HepG2 (cell line): Measurements from ENCODE around the gene STRBP. TPM values are rescaled to one million over a fixed set of nuclear protein-coding genes. Genes with fewer than 3 reads are reported as not detected.

Experiments used
- CCAR2 ChIP-seq: fragments of 200-400 bp; formaldehyde crosslinking; optimal IDR thresholded peaks from 2 replicates; pipeline ENCODE3; 2018; ENCODE audit warnings: low read depth, mild to moderate bottlenecking, low read length, moderate library complexity
- CEBPB ChIP-seq: IDR thresholded peaks from 2 replicates; pipeline ENCODE4 v1.6.1; 2011; ENCODE audit warnings: low read depth, low read length, improper control_type of control experiment, borderline replicate concordance
- FIP1L1 ChIP-seq: fragments of 200-400 bp; formaldehyde crosslinking; IDR thresholded peaks from 2 replicates; pipeline ENCODE4 v1.6.1; 2018; ENCODE audit warnings: low read depth, mild to moderate bottlenecking, low read length, moderate library complexity, borderline replicate concordance; ENCODE audit not compliant: insufficient read depth
- IRF1 ChIP-seq: sonication (generic); formaldehyde crosslinking; IDR thresholded peaks from 2 replicates; pipeline ENCODE4 v1.4.0; 2020; ENCODE audit warnings: low read depth, mild to moderate bottlenecking, missing genetic modification reagents
- MZF1 ChIP-seq: sonication (generic); formaldehyde crosslinking; IDR thresholded peaks from 2 replicates; pipeline ENCODE4 v1.8.1; 2023; ENCODE audit warnings: mild to moderate bottlenecking, missing genetic modification reagents, borderline replicate concordance
- NCOR1 ChIP-seq: fragments of 200-600 bp; sonication (generic); IDR thresholded peaks from 2 replicates; pipeline ENCODE4 v1.7.0; 2017; ENCODE audit warnings: antibody characterized with exemption, low read length, borderline replicate concordance
- SOX13 ChIP-seq, 3 experiments: fragments of 450-650 bp in 1 of 3; sonication (generic) in 1 of 3; formaldehyde crosslinking in 1 of 3; IDR thresholded peaks in 2 of 3; conservative IDR thresholded peaks in 1 of 3; 2 replicates each; pipeline versions ENCODE4 v1.5.0 to v1.6.1; 2016 to 2020; ENCODE audit warnings: antibody characterized with exemption in 1 of 3, mild to moderate bottlenecking in 1 of 3, missing compliant biosample characterization in 1 of 3, missing genetic modification reagents in 1 of 3, moderate library complexity in 1 of 3
- TBX2 ChIP-seq: sonication (generic); formaldehyde crosslinking; IDR thresholded peaks from 2 replicates; pipeline ENCODE4 v1.5.0; 2020; ENCODE audit warnings: missing genetic modification reagents, mild to moderate bottlenecking, borderline replicate concordance
- ZNF432 ChIP-seq: sonication (generic); formaldehyde crosslinking; IDR thresholded peaks from 2 replicates; pipeline ENCODE4 v1.5.0; 2020; ENCODE audit warnings: missing genetic modification reagents, mild to moderate bottlenecking, borderline replicate concordance
- ZNF484 ChIP-seq: sonication (generic); formaldehyde crosslinking; IDR thresholded peaks from 2 replicates; pipeline ENCODE4 v1.5.1; 2020; ENCODE audit warnings: mild to moderate bottlenecking, low read depth, missing genetic modification reagents, borderline replicate concordance
- ZNF75D ChIP-seq: sonication (generic); formaldehyde crosslinking; IDR thresholded peaks from 2 replicates; pipeline ENCODE4 v1.8.1; 2023; ENCODE audit warnings: missing genetic modification reagents, mild to moderate bottlenecking, borderline replicate concordance
- polyA plus RNA-seq, 8 experiments: library from polyadenylated mRNA; depleted of rRNA in 3 of 8; stranded (reverse) in 7 of 8; unstranded in 1 of 8; fragments of >200 nt; fragmentation: Illumina TruSeq in 4 of 8; extraction: Trizol in 4 of 8; gene quantifications; 2 replicates each; pipeline versions ENCODE4 v1.2.1 to v1.2.3, GENCODE V29; 2011 to 2016; ENCODE audit warnings: low read depth in 4 of 8, missing spikeins in 1 of 8, mixed read lengths in 1 of 8; ENCODE audit not compliant: insufficient read depth in 1 of 8
- total RNA-seq, 5 experiments: library from RNA; depleted of rRNA; stranded (reverse); fragments of >200 nt; fragmentation: Illumina TruSeq; extraction: Trizol; gene quantifications; 2 replicates each; pipeline ENCODE4 v1.2.3, GENCODE V29; 2016; ENCODE audit warnings: low read depth in 1 of 5
- TF ChIP-seq, protein P1 (sequence below): sonication (generic); formaldehyde crosslinking; IDR thresholded peaks from 2 replicates; pipeline ENCODE4 v1.4.0; 2020; ENCODE audit warnings: missing genetic modification reagents

Gene STRBP
- total and polyA plus RNA-seq, 2 of the 13 experiments (the other 11 are each of a cell fraction or from before 2014, with no cell fraction given) = 14.5 to 38.5 TPM

- TF ChIP-seq IRF1 (no peak), ZNF432 (CRISPR knock-in tag) (no peak), MZF1 (CRISPR knock-in tag) (0 out of 2 replicates have a peak, but pooled peaks have one; percentile 83), TBX2 (CRISPR knock-in tag) (peak; percentile 26; the same call in 1 of the 2 replicates), ZNF484 (CRISPR knock-in tag) (no peak), CCAR2 (no peak), ZNF75D (CRISPR knock-in tag) (no peak), FIP1L1 (no peak), CEBPB (peak; percentile 52; the same call in 1 of the 2 replicates), SOX13 (IDR thresholded peaks at IDR 0.05) (no peak), SOX13 (CRISPR knock-in tag; conservative IDR thresholded peaks at IDR 0.05 in 1 of 2, IDR thresholded peaks at IDR 0.05 in 1 of 2) (peak in 1 of 2 experiments; percentile 22; a peak in 1 of 4 replicates), NCOR1 (peak; percentile 61; the same call in 1 of the 2 replicates)
- TF ChIP-seq, protein P1, sequence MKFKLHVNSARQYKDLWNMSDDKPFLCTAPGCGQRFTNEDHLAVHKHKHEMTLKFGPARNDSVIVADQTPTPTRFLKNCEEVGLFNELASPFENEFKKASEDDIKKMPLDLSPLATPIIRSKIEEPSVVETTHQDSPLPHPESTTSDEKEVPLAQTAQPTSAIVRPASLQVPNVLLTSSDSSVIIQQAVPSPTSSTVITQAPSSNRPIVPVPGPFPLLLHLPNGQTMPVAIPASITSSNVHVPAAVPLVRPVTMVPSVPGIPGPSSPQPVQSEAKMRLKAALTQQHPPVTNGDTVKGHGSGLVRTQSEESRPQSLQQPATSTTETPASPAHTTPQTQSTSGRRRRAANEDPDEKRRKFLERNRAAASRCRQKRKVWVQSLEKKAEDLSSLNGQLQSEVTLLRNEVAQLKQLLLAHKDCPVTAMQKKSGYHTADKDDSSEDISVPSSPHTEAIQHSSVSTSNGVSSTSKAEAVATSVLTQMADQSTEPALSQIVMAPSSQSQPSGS (CRISPR knock-in tag) = peak; percentile 44; the same call in 1 of the 2 replicates
- TF ChIP-seq, all 625 proteins: peak for 56
These were observed 47.8 kb upstream of the STRBP start (continued) for GRCh38 chr9:123316053-123316718.
